ENCODE results near the gene KCTD16.

GRCh38 chr5:144236499-144236898, 65.8 kb downstream of the KCTD16 start:
- TF ChIP-seq JUNB (IDR thresholded peaks at IDR 0.05; ENCODE audit: unreplicated experiment) (no peak), ZNF114 (CRISPR knock-in tag; IDR thresholded peaks at IDR 0.05) (no peak), CTCF (conservative IDR thresholded peaks at IDR 0.05; ENCODE audit: low read depth in 2 of 2) (no peak), EZH2phosphoT487 (IDR thresholded peaks at IDR 0.05; ENCODE audit: unreplicated experiment) (no peak), EZH2 (IDR thresholded peaks at IDR 0.05; ENCODE audit: low read depth, unreplicated experiment) (no peak), POLR2AphosphoS5 (IDR thresholded peaks at IDR 0.05; ENCODE audit: low read depth) (no peak), REST (IDR thresholded peaks at IDR 0.05; ENCODE audit: unreplicated experiment) (no peak)
